Esophagus muscularis mucosa (tissue), 3 donors: ENCODE results near the gene PRDX4.

ENCODE experiments used
- EP300 ChIP-seq: sonication (generic); formaldehyde crosslinking; IDR thresholded peaks from one replicate; pipeline ENCODE4 v1.6.1; 2017; ENCODE audit warnings: antibody characterized with exemption
- TF ChIP-seq, protein P1 (sequence below), 3 experiments: fragments of 200-600 bp in 2 of 3; fragments of 450-650 bp in 1 of 3; sonication (generic) in 2 of 3; IDR thresholded peaks; one replicate each; pipeline ENCODE4 v1.5.1; 2017 to 2019; ENCODE audit warnings: antibody characterized with exemption in 3 of 3, mild to moderate bottlenecking in 2 of 3, moderate library complexity in 1 of 3

- TF ChIP-seq, protein P1, sequence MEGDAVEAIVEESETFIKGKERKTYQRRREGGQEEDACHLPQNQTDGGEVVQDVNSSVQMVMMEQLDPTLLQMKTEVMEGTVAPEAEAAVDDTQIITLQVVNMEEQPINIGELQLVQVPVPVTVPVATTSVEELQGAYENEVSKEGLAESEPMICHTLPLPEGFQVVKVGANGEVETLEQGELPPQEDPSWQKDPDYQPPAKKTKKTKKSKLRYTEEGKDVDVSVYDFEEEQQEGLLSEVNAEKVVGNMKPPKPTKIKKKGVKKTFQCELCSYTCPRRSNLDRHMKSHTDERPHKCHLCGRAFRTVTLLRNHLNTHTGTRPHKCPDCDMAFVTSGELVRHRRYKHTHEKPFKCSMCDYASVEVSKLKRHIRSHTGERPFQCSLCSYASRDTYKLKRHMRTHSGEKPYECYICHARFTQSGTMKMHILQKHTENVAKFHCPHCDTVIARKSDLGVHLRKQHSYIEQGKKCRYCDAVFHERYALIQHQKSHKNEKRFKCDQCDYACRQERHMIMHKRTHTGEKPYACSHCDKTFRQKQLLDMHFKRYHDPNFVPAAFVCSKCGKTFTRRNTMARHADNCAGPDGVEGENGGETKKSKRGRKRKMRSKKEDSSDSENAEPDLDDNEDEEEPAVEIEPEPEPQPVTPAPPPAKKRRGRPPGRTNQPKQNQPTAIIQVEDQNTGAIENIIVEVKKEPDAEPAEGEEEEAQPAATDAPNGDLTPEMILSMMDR (IDR thresholded peaks at IDR 0.05) = no peak
- TF ChIP-seq EP300 = no peak
Measured at GRCh38 chrX:23673108-23673507, 5.8 kb downstream of the PRDX4 start.
